Measurements from ENCODE around the gene CDH1.

CDH1 gene

GRCh38 chr16:68743664-68744063 lies 6.6 kb downstream of the CDH1 start:
- TF ChIP-seq CTCF (IDR thresholded peaks at IDR 0.05) = no peak

- TF ChIP-seq CTCF (IDR thresholded peaks at IDR 0.05) = no peak
These were observed 7.7 kb downstream of the CDH1 start for GRCh38 chr16:68744744-68745280.

- no peak for TF ChIP-seq CTCF (IDR thresholded peaks at IDR 0.05)
These were observed 9.9 kb downstream of the CDH1 start for GRCh38 chr16:68746951-68747350.

GRCh38 chr16:68749432-68749831 lies 12.3 kb downstream of the CDH1 start:
- no peak; the same call in 1 of the 2 replicates for TF ChIP-seq CTCF (IDR thresholded peaks at IDR 0.05)

GRCh38 chr16:68750193-68750695 lies 13.2 kb downstream of the CDH1 start:
- TF ChIP-seq CTCF (IDR thresholded peaks at IDR 0.05) = no peak

- no peak for TF ChIP-seq CTCF (IDR thresholded peaks at IDR 0.05)
These were observed 14.1 kb downstream of the CDH1 start for GRCh38 chr16:68751160-68751559.

GRCh38 chr16:68752602-68753001 lies 15.5 kb downstream of the CDH1 start:
- no peak for TF ChIP-seq CTCF (IDR thresholded peaks at IDR 0.05)
